ENCODE results near the gene NRG2.

Gene NRG2

DNA sequence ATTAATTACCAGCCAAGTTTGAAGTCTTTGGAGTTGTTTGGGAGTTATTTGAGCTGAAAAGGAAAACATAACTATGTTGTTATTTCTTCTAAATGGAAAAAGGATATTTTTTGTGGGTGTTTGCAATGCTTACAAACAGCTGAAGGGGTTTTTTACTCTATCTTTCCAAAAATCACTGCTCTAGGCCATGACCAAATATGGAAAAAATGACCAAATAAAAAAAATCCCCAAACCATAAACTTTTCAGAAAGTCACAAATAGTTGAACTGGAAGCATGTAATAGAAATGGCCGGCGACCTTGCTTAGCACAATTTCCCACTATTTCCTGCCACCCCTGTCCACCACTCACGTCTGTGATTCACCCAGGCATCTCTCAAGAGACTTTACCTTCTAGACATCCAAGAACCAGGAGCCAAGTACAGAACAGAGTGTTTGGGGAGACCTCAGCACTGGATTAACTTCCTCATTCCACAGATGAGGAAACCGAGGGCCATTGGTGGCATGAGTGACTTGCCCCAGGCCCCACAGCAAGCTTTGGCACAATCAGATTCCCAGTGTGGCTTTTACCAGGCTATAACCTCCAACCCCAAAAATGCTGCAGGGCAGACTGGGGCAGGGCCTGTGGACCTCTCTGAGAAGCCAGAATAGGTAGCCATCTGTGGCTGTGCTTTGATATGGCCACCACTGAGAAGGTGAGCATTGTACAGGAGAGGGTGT, 84.5 kb downstream of the NRG2 start:
- DNase-seq (ENCODE audit: low read depth, low spot score) = no peak
- TF ChIP-seq POLR2AphosphoS5 (IDR thresholded peaks at IDR 0.05; ENCODE audit: borderline replicate concordance, low read depth, low read length) = no peak
- TF ChIP-seq EZH2 (IDR thresholded peaks at IDR 0.05) = no peak
- TF ChIP-seq FOXP2 (optimal IDR thresholded peaks at IDR 0.05; ENCODE audit: control extremely low read depth, extremely low read length, insufficient read depth) = no peak
- Histone ChIP-seq H3K36me3 (ENCODE audit: insufficient read depth, low read length) (no peaks in the 10 kb centered on the region), H3K9ac (ENCODE audit: insufficient read length) (no peak overlapping the region), H3K9me3 (ENCODE audit: low read depth, low read length) (no peaks in the 10 kb centered on the region), H3K27ac (no peak overlapping the region), H3K4me3 (no peak overlapping the region)

DNA sequence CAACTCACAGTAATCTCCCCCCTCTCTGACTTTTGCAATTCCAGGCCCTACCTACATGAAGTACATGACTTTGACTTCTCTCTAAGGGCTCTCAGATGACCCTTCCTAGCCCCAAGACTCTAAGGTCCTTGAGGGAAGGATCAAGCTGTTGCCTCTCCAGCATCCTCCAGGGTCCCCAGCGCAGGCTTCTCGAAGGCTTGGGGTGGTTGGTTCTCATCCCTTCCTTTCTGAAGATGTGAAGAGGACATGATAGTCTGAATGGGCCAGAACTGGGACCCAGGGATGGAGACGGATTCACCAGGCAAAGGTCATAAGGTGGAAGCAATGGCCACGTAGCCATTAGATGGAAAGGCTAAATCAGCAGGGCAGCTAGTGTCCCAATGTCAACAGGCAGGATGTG, 86.8 kb downstream of the NRG2 start:
- Histone ChIP-seq H3K4me3 (no peak overlapping the region), H3K9me3 (ENCODE audit: low read depth, low read length) (no peaks in the 10 kb centered on the region), H3K27ac (no peak overlapping the region), H3K9ac (ENCODE audit: insufficient read length) (no peak overlapping the region), H3K36me3 (ENCODE audit: insufficient read depth, low read length) (no peaks in the 10 kb centered on the region)
- no peak for TF ChIP-seq FOXP2 (optimal IDR thresholded peaks at IDR 0.05; ENCODE audit: control extremely low read depth, extremely low read length, insufficient read depth)
- no peak for TF ChIP-seq POLR2AphosphoS5 (IDR thresholded peaks at IDR 0.05; ENCODE audit: borderline replicate concordance, low read depth, low read length)
- TF ChIP-seq EZH2 (IDR thresholded peaks at IDR 0.05) = no peak
- DNase-seq (ENCODE audit: low read depth, low spot score) = no peak

DNA sequence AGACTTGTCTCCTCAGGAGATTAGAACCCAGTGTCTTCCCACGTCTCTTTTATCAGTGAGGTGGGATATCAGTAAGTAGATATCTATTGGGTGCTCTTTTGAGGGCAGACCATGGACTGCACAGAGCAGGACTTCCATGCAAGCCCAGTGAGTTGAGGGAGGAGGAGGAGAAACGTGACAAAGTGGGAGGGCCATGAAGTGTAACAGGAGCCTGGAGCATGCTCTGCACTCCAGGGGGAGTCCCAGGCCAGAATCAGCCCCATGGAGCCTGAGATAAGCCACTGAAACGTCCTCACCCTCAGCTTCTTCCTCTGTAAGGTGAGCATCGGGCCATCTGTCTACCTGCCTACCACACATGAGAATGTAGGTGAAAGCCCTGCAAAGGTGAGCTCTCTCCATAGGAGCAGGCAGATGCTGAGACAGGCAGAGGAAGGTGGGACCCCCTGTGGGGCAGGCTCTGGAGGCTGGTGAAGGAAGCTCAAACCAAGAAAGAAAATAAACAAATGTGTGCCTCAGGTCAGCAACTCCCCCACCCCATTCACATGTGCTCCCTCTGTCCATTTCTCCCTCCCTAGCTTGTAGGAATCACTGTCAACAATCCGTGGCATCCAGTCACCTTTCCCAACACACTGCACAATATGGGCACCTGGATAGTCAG, 87.4 kb downstream of the NRG2 start:
- H3K36me3 ChIP-seq (ENCODE audit: insufficient read depth, low read length) = no peaks in the 10 kb centered on the region
- DNase-seq (ENCODE audit: low read depth, low spot score) = no peak
- no peak for TF ChIP-seq EZH2 (IDR thresholded peaks at IDR 0.05)
- no peak for TF ChIP-seq POLR2AphosphoS5 (IDR thresholded peaks at IDR 0.05; ENCODE audit: borderline replicate concordance, low read depth, low read length)
- TF ChIP-seq FOXP2 (optimal IDR thresholded peaks at IDR 0.05; ENCODE audit: control extremely low read depth, extremely low read length, insufficient read depth) = no peak
- H3K9me3 ChIP-seq (ENCODE audit: low read depth, low read length) = no peaks in the 10 kb centered on the region
- H3K4me3 ChIP-seq = no peak overlapping the region
- H3K9ac ChIP-seq (ENCODE audit: insufficient read length) = no peak overlapping the region
- H3K27ac ChIP-seq = no peak overlapping the region

GRCh38 chr5:139955053-139955605, 88.0 kb downstream of the NRG2 start:
- DNase-seq (ENCODE audit: low read depth, low spot score) = no peak
- Histone ChIP-seq H3K36me3 (ENCODE audit: insufficient read depth, low read length) (no peaks in the 10 kb centered on the region), H3K4me3 (no peak overlapping the region), H3K9ac (ENCODE audit: insufficient read length) (no peak overlapping the region), H3K9me3 (ENCODE audit: low read depth, low read length) (no peaks in the 10 kb centered on the region), H3K27ac (no peak overlapping the region)
- TF ChIP-seq FOXP2 (optimal IDR thresholded peaks at IDR 0.05; ENCODE audit: control extremely low read depth, extremely low read length, insufficient read depth) = no peak
- no peak for TF ChIP-seq EZH2 (IDR thresholded peaks at IDR 0.05)
- TF ChIP-seq POLR2AphosphoS5 (IDR thresholded peaks at IDR 0.05; ENCODE audit: borderline replicate concordance, low read depth, low read length) = no peak

DNA sequence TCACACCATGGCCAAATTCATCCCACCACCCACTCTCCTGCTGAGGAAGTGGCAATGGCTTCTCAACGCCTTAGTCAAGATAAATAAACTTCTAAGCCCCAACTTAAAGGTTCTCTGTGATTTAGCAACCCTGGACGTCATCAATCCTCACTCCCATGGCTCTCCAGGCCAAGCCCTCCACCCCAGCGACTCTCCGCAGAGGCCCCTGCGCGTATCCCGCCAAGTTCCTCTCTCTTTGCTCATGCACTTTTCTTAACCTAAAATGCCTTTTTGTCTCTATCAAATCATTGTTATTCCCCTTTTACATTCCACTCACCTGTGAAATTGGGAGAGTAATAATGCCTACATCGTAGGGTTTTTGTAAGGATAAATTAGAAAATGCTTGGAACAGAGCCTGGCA, 88.6 kb downstream of the NRG2 start:
- H3K9ac ChIP-seq (ENCODE audit: insufficient read length) = no peak overlapping the region
- TF ChIP-seq FOXP2 (optimal IDR thresholded peaks at IDR 0.05; ENCODE audit: control extremely low read depth, extremely low read length, insufficient read depth) (no peak), POLR2AphosphoS5 (IDR thresholded peaks at IDR 0.05; ENCODE audit: borderline replicate concordance, low read depth, low read length) (no peak), EZH2 (IDR thresholded peaks at IDR 0.05) (no peak)
- DNase-seq (ENCODE audit: low read depth, low spot score) = no peak
- no peaks in the 10 kb centered on the region for H3K9me3 ChIP-seq (ENCODE audit: low read depth, low read length)
- H3K36me3 ChIP-seq (ENCODE audit: insufficient read depth, low read length) = no peaks in the 10 kb centered on the region
- no peak overlapping the region for H3K27ac ChIP-seq
- no peak overlapping the region for H3K4me3 ChIP-seq

DNA sequence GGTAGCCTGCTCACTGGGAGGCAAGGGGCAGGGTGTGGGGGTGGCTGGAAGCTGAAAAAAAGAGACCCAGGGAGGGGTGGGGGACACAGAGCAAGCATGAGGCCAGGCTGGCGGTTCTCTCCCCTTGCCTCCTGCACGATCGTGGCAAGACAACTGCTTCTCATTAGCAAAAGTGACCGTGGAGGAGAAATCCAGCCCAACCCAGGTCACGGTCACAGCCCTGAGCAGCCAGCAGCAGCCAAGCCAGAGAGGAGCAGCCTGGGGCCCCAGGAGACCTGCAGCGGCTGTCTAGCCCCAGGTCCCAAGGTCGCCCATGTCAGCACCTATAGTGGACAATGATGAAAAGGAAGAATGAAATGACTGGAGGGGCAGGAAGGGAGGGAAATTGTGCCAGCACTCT, 89.1 kb downstream of the NRG2 start:
- Histone ChIP-seq H3K36me3 (ENCODE audit: insufficient read depth, low read length) (no peaks in the 10 kb centered on the region), H3K9me3 (ENCODE audit: low read depth, low read length) (no peaks in the 10 kb centered on the region), H3K4me3 (no peak overlapping the region), H3K9ac (ENCODE audit: insufficient read length) (no peak overlapping the region), H3K27ac (no peak overlapping the region)
- TF ChIP-seq POLR2AphosphoS5 (IDR thresholded peaks at IDR 0.05; ENCODE audit: borderline replicate concordance, low read depth, low read length) (no peak), FOXP2 (optimal IDR thresholded peaks at IDR 0.05; ENCODE audit: control extremely low read depth, extremely low read length, insufficient read depth) (no peak), EZH2 (IDR thresholded peaks at IDR 0.05) (no peak)
- no peak for DNase-seq (ENCODE audit: low read depth, low spot score)

DNA sequence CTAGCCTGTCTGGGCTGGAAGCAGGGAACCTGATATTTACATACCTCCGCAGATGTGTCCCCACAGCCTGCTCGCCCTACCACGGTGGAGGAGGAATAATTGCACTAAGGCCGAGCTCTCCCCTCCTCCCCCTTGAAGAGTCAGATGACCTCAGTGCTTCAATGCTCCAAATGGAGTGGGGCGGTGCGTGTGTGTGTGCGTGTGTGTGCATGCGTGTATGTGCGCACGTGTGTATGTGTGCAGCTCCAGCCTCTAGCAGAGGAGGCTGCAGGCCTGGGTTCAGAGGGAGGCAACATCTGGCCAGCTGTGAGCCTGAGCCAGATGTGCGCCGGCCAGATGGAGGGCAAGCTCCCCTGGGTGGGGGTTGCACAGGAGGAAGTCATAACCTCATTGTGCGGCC, 90.5 kb downstream of the NRG2 start:
- TF ChIP-seq FOXP2 (optimal IDR thresholded peaks at IDR 0.05; ENCODE audit: control extremely low read depth, extremely low read length, insufficient read depth) (no peak), POLR2AphosphoS5 (IDR thresholded peaks at IDR 0.05; ENCODE audit: borderline replicate concordance, low read depth, low read length) (no peak), EZH2 (IDR thresholded peaks at IDR 0.05) (no peak)
- H3K4me3 ChIP-seq = no peak overlapping the region
- no peak overlapping the region for H3K27ac ChIP-seq
- no peak overlapping the region for H3K9ac ChIP-seq (ENCODE audit: insufficient read length)
- no peak for DNase-seq (ENCODE audit: low read depth, low spot score)
- H3K36me3 ChIP-seq (ENCODE audit: insufficient read depth, low read length) = no peaks in the 10 kb centered on the region
- H3K9me3 ChIP-seq (ENCODE audit: low read depth, low read length) = no peaks in the 10 kb centered on the region

DNA sequence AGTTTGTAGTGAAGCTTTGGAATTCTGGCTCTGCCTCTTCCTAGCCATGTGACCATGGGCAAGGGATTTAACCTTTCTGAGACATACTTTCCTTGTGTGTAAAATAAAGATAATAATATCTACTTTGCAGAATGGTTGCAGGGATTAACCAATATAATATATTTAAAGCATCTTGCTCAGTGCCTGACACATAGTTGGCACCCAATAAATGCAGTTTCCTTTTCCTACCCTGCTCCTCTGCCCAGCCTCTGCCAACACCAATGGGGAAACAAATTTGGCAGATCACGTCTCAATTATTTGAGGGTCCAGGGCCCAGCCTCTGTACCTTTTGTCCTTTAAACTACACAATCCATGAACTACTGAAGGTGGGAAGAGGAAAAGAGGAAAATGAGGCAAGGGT, 91.1 kb downstream of the NRG2 start:
- no peaks in the 10 kb centered on the region for H3K36me3 ChIP-seq (ENCODE audit: insufficient read depth, low read length)
- TF ChIP-seq EZH2 (IDR thresholded peaks at IDR 0.05) (no peak), FOXP2 (optimal IDR thresholded peaks at IDR 0.05; ENCODE audit: control extremely low read depth, extremely low read length, insufficient read depth) (no peak), POLR2AphosphoS5 (IDR thresholded peaks at IDR 0.05; ENCODE audit: borderline replicate concordance, low read depth, low read length) (no peak)
- no peak for DNase-seq (ENCODE audit: low read depth, low spot score)

More for the DNA sequence above, 91.1 kb downstream of the NRG2 start:
- Histone ChIP-seq H3K27ac (no peak overlapping the region), H3K9me3 (ENCODE audit: low read depth, low read length) (no peaks in the 10 kb centered on the region), H3K9ac (ENCODE audit: insufficient read length) (no peak overlapping the region), H3K4me3 (no peak overlapping the region)

Data from SK-N-MC (cell line).